Fibroblast of the aortic adventitia (primary cell): ENCODE results near the gene PCDH9. TPM values are rescaled to one million over a fixed set of nuclear protein-coding genes. Genes with fewer than 3 reads are reported as not detected.

Source experiments
- DNase-seq: peaks from one replicate; pipeline ENCODE4 v3.0.0-alpha.2; 2010; ENCODE audit warnings: low read depth
- H3K4me3 ChIP-seq: 2 replicates; pipeline ENCODE4 v1.5.1; 2011; ENCODE audit warnings: low read depth, mild to moderate bottlenecking, control low read depth, low read length, moderate library complexity
- total RNA-seq: library from RNA; depleted of rRNA; stranded (reverse); fragments of >200 nt; gene quantifications from 2 replicates; pipeline ENCODE4 v1.2.3, GENCODE V29; 2012; ENCODE audit warnings: low replicate concordance
- TF ChIP-seq, protein P1 (sequence below): IDR thresholded peaks from 2 replicates; pipeline ENCODE4 v1.5.1; 2011; ENCODE audit warnings: mild to moderate bottlenecking, low read length, control low read depth, inconsistent platforms; ENCODE audit not compliant: insufficient read depth

Gene PCDH9
- total RNA-seq, 1 donor = 19.0 TPM

DNA sequence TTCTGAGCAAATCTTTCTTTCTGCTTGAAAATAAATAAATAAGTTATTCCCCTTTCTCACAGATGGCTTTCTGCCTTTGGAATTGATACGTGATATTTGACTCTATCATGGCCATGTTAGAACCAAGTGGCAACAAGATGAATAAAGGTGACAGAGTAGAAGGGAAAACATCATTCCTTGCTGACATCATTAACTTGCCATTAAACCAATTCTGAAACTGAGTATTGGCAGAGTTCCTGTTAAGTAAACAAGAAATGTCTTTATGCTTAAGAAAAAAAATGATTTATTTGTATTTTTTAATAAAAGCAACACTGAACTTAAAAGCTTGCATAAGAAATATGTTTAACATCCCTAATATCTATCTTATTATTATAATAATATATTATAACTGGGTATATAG lies 828.1 kb downstream of the PCDH9 start:
- TF ChIP-seq, protein P1, sequence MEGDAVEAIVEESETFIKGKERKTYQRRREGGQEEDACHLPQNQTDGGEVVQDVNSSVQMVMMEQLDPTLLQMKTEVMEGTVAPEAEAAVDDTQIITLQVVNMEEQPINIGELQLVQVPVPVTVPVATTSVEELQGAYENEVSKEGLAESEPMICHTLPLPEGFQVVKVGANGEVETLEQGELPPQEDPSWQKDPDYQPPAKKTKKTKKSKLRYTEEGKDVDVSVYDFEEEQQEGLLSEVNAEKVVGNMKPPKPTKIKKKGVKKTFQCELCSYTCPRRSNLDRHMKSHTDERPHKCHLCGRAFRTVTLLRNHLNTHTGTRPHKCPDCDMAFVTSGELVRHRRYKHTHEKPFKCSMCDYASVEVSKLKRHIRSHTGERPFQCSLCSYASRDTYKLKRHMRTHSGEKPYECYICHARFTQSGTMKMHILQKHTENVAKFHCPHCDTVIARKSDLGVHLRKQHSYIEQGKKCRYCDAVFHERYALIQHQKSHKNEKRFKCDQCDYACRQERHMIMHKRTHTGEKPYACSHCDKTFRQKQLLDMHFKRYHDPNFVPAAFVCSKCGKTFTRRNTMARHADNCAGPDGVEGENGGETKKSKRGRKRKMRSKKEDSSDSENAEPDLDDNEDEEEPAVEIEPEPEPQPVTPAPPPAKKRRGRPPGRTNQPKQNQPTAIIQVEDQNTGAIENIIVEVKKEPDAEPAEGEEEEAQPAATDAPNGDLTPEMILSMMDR = no peak
- DNase-seq = no peak
- no peak overlapping the region for H3K4me3 ChIP-seq

DNA sequence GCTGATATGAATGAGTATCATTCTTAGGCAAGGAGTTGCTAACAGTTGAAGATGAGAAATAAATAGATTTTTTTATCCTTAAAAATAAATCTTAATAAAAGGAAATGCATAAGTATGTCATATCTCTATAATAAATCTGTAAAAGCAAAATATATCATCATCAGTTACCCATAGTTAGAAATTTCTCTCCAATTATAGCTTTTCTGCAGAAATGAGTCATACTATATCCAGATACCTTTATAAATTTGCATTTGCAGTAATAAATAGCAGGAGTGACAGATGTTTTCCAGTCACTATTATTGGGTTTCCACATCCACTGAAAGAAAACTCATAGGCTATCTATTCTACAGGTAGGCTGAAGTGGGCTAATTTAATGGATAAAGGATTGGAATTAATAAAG lies 829.8 kb downstream of the PCDH9 start:
- TF ChIP-seq, protein P1 = no peak
- no peak overlapping the region for H3K4me3 ChIP-seq
- no peak for DNase-seq

DNA sequence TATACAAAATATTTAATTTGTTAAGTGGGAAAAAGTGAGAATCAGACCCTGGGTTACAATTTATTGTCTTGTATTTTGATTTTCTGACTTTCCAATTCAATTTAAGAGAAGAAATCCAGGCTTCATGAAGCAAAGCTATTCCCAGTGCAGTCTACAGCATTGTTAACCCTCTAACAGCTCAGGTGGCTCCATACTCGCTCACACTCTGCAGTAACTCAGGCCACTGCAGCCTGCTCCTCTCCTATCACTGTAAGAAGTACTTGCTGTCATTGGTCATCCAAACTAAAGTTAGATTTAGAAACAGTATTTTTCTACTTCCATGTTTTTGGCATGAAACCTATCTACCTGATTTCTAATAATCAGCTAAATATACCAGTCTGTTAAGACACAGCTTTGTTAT lies 830.3 kb downstream of the PCDH9 start:
- no peak overlapping the region for H3K4me3 ChIP-seq
- TF ChIP-seq, protein P1 = no peak
- DNase-seq = no peak

DNA sequence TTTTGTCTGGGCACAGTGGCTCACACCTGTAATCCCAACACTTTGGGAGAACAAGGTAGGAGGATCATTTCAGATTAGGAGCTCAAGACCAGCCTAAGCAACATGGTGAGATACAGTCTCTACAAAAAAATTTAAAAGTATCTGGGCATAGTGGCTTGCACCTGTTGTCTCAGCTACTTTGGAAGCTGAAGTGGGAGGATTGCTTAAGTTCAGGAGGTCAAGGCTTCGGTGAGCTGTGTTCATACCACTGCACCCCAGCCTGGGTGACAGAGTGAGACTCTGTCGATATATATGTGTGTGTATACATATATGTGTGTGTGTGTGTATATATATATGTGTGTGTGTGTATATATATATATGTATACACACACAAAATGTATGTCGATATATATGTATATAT lies 833.0 kb downstream of the PCDH9 start:
- DNase-seq = no peak
- no peak overlapping the region for H3K4me3 ChIP-seq
- TF ChIP-seq, protein P1 = no peak

DNA sequence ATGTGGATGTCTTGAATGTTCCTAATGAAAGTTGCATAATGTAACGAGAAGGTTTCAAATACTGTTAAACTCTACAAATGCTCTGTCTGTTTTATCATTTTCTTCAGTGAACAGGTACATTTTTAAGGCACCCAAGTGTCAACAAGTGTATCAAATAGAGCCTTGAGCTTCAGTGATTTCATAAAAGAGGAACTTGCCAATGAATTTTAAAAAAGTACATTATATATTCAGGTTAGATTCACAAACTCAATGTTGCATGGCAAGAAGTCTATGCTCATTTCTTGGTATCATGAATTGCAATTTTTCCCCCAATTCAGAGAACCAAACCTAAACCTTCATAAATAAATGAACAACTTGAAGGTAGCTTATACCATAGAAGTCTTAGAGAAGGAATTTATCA lies 838.8 kb downstream of the PCDH9 start:
- no peak for DNase-seq
- no peak overlapping the region for H3K4me3 ChIP-seq
- TF ChIP-seq, protein P1 = no peak

DNA sequence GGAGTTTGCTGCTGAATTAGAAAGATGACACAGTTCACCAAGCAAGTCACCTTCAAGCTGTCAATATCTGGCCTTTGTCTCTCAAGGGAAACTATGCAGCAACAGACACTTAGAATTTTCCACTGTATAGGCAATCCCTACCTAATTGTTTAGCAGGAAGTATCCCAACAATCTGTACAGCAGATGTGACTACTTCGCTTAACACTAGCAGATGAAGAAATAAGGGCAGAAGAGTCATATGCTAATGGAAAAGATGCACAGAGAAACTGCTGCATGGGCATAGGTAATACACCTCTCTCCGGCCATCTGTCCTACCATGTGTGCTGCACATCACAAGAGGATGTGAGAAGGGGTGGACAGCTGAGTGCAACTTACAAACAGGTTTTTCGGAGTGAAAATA lies 851.2 kb downstream of the PCDH9 start:
- DNase-seq = no peak
- H3K4me3 ChIP-seq = no peak overlapping the region
- TF ChIP-seq, protein P1 = no peak

DNA sequence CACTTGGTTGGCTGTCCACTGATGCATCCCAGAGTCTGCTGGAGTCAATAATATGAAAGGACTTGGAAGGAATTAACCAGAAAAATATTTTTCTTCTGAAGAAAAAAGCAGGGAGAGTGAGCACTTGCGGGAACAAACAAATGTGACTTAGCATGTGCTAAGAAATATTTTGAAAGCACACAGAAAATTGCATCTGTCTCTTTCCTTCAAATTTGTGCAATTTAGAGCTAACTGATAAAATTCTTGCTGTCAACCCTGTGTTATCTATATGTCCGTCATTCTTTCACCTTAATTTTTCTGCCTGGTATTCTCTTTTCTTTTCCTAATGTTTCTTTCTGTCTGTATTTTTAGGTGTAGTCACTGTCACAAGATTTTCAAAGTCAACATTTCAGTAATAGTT lies 852.6 kb downstream of the PCDH9 start:
- no peak overlapping the region for H3K4me3 ChIP-seq
- TF ChIP-seq, protein P1 = no peak
- no peak for DNase-seq
